DMS153 (cell line): Measurements from ENCODE around the gene SELL.
"Not testable (repeated sequence)": the region's sequence is repeated elsewhere in the genome, so short reads cannot be mapped to it uniquely, and the experiment has no call there.

Source experiments
- DNase-seq: peaks from one replicate; lab custom pipeline; 2025; lab: John Stamatoyannopoulos, UW

The SELL gene

GRCh38 chr1:169667227-169667639 is 44.2 kb downstream of the SELL start:
- DNase-seq, result not testable (repeated sequence)

GRCh38 chr1:169662680-169663079 is 48.7 kb downstream of the SELL start:
- DNase-seq, result not testable (repeated sequence)

DNA sequence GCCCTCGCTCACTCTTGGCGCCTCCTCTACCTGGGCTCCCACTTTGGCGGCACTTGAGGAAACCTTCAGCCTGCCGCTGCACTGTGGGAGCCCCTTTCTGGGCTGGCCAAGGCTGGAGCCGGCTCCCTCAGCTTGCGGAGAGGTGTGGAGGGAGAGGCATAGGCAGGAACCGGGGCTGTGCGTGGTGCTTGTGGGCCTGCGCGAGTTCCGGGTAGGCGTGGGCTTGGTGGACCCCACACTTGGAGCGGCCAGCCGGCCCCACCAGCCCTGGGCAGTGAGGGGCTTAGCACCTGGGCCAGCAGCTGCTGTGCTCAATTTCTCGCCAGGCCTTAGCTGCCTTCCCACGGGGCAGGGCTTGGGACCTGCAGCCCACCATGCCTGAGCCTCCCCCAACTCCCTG is 50.4 kb downstream of the SELL start:
- not testable (repeated sequence) for DNase-seq

DNA sequence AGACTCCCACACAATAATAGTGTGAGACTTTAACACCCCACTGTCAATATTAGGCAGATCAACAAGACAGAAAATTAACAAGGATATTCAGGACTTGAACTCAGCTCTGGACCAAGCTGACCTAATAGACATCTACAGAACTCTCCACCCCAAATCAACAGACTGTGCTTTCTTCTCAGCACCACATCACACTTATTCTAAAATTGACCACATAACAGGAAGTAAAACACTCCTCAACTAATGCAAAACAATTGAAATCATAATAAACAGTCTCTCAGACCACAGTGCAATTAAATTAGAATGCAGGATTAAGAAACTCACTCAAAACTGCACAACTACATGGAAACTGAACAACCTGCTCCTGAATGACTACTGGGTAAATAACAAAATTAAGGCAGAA is 52.6 kb downstream of the SELL start:
- not testable (repeated sequence) for DNase-seq

DNA sequence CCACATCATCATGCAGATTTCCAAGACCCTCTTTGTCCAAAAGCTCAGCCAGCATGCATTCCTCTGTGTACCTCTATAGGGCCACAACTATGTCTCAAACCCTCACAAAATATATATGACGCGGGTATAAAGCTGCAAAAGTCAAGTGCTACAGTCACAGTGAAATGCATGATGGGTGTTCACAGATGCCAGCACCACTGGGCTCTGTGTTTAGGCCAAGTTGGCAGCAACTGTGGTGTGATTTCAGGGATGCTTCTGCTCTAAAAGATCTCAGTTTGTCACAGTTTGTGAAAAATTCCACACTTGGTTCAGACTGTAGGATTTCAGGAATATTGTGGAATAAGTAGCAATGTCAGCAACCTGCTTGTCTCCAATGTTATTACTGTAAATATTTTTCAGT is 57.5 kb downstream of the SELL start:
- DNase-seq, result no peak

DNA sequence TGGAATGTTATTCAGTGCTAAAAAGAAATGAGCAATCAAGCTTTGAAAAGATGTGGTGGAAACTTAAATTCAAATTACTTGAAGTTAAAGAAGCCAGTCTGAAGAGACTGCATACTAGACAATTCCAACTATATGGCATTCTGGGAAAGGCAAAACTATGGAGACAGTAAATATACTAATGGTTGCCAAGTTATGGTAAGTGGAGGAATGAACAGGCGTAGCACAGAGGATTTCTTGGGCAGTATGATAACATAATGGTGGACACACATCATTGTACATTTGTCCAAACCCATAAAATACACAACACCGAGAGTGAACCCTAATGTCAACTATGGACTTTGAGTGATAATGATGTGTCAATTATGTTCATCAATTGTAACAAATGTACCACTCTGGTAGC is 60.4 kb downstream of the SELL start:
- DNase-seq, result no peak

GRCh38 chr1:169650551-169650950 is 60.9 kb downstream of the SELL start:
- DNase-seq, result no peak

- no peak for DNase-seq
Measured at GRCh38 chr1:169648709-169649108, 62.7 kb downstream of the SELL start.

DNA sequence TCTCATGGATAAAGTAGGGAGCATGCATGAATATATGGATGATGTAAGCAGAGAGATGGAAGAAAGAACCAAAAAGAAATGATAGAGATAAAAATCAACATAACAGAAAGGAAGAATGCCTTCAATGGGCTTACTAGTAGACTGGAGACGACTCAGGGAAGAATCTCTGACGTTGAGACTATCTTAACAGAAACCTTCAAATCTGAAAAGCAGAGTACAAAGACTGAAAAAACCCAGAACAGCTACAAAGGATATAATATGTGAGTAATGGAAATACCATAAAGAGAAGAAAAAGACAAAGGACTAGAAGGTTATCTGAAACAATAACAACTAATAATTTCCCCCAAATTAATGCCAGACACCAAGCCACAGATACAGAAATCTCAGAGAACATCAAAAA is 63.2 kb downstream of the SELL start:
- DNase-seq, result no peak

DNA sequence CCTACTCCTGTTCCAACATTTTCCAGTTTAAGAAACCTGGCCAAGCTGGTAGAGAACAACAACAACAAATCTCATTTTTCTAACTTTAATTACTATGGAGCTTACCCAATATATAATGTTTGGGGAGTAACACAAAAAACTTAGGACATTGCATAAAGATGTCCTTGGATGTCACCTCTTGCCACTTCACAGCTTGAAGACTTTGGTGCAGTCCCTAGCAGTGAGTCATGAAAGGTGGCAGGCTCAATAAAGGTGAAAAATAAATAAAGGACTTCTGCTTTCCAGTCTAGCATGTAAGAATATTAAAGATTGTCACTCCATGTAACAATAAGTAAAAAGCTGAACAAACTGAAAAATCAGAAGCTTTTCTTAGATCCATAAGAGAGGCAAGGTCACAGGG is 63.9 kb downstream of the SELL start:
- no peak for DNase-seq

DNA sequence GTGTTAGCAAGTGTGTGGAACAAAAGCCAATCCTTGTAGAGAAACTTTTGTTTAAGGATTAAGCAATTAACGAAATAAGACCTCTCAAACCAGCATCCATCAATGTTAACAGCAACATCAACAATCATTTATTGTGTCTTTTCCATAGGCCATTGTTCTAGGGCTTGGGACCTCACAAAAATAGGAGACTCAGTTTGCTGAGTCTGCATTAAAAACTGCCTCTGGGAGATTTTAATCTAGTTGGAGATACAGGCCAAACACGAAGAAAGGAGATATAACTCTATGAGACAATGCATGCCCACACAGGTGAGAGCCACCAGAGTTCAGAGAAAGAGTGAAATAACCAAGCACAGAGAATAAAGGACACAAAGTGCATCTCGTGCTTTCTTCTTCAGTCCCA is 67.1 kb downstream of the SELL start:
- no peak for DNase-seq
